Activated gamma-delta T cell (primary cell): ENCODE measurements around the gene SLC6A18.

Experiments
- DNase-seq: peaks from one replicate; lab custom pipeline; 2025; lab: John Stamatoyannopoulos, UW

Gene SLC6A18

GRCh38 chr5:1203311-1203967 lies 21.7 kb upstream of the SLC6A18 start:
- DNase-seq, result no peak

DNA sequence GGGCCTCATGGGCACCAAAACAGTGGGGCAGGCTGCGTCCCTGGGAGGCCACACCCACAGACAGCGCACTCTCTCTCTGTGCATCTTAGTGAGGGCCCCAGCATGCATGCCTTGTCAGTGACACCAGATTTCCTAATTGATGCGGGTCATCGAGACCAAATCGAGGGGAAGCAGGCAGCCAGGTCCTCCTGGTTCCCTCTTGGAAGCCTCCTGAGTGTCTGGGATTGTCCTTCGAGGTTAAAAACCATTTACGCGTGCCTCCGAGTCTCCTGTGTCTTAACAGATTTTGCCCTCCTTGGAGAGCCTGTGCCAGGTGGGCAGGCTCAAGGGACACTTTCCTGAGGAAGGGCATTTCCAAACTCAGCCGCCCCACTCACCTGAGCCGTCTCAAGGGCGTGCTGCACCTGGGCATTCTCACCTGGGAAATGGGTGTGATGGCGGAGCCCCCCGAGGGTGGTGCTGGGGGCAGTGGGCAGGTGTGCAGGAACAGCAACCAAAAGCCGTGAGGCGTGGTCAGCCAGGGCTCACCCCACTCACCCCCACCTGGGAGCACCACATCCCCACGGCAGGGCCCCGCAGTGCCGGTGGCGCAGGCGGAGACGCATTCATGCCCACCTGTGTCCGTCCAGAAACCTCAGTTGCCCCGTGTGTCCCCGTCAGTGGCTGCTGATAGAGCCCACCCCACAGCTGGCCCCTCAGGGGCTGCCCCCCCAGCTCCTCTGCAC lies 21.1 kb upstream of the SLC6A18 start:
- DNase-seq, result no peak

DNA sequence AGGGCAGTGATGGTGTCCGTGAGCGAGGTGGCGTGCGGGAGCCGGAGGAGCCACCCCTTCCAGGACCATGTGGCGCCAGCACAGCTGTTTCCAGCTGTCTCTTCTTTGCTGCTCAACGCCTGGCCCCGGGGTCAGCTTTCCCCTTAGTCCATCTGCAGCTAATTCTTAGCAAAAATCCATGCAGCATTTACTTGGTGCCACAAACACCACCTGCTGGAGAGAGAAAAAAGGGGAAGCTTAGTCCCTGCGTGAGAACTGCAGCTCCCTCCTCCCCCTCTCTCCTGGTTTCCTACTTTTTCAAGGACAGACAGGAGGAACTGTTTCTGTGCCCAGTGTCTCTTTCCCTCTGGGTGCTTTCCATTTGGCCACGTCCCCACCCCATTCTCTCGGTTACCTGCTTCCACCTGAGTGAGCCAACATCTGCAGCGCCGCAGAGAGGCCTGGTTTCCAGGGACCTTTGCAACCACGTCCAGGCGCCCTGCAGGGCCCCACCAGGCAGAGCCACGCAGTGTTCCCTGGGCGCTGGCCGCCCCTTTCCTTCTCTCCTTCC lies 20.4 kb upstream of the SLC6A18 start:
- no peak for DNase-seq

- no peak for DNase-seq
Observed at GRCh38 chr5:1205255-1206180, 19.7 kb upstream of the SLC6A18 start.

GRCh38 chr5:1206521-1207412 lies 18.4 kb upstream of the SLC6A18 start:
- no peak for DNase-seq

GRCh38 chr5:1207555-1207954 lies 17.6 kb upstream of the SLC6A18 start:
- DNase-seq, result no peak

DNA sequence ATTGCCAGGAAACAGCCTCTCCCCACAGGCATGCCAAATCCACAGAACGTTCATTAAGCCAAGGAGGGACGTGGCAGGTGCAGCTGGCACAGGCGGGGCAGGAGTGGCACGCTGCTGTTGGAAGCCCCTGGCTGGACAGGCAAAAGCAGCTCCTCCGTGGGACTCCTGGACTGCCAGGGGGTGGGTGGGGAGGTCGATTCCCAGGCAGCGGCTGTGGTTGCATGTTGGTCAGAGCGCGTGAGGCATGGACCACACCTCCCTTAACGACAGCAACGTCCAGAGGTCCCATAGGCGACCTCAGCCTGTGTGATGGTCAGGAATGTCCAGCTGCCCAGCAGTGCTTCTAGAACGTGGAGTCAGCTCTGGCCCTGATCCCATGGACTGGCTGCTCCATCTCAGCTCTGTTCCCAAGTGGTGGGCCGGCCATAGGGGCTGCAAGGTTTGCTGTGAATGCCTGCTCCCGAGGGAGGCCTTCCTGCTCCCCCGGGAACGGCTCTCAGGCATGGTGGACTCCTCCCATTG lies 16.9 kb upstream of the SLC6A18 start:
- DNase-seq, result no peak

- DNase-seq, result no peak
Observed at GRCh38 chr5:1208743-1209488, 16.3 kb upstream of the SLC6A18 start.

GRCh38 chr5:1209489-1209852 lies 15.7 kb upstream of the SLC6A18 start:
- no peak for DNase-seq

GRCh38 chr5:1209896-1210776 lies 15.0 kb upstream of the SLC6A18 start:
- no peak for DNase-seq

- no peak for DNase-seq
Observed at GRCh38 chr5:1210832-1211251, 14.3 kb upstream of the SLC6A18 start.

- no peak for DNase-seq
Observed at GRCh38 chr5:1211701-1212100, 13.5 kb upstream of the SLC6A18 start.

- no peak for DNase-seq
Observed at GRCh38 chr5:1212271-1212670, 12.9 kb upstream of the SLC6A18 start.

DNA sequence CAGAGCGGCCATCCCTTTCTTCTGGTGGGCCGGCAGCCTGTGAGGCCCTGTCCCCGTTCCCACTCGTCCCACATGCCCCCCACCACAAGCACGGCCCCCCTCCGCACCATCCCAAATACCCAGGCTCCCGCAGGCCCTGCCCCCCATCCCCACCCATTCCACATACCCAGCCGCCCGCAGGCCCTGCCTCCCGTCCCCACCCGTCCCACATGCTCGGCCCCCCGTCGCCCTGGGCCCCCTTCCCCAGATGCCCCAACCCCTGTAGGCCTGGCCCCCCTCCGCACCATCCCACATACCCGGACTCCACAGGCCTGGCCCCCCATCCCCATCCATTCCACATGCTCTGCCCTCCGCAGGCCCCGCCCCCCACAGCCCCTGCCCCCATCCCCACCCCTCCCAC lies 12.3 kb upstream of the SLC6A18 start:
- no peak for DNase-seq

DNA sequence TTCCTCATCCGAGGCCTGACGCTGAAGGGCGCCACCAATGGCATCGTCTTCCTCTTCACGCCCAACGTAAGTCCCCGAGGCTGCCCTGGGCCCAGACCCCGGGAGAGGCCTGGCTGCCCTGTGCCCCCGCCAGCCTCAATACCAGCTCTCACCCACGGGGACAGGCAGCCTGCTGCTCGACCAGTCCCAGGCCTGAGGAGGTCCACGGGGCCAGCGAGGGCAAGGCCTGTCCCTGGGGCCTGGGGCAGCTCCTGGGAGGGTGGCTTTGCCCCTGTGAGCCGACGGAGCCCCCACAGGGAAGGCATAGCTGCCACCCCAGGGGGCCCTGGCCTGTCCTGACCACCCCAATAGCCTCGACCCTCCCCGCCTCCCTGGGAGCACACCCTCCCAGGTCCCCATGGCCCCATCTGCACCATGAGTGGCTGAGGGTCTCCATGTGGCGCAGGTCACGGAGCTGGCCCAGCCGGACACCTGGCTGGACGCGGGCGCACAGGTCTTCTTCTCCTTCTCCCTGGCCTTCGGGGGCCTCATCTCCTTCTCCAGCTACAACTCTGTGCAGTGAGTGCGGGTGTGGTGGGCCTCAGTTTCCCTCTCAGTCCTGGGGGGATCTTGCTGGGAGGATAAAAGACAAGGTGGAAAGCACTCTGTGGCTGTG lies 11.5 kb upstream of the SLC6A18 start:
- no peak for DNase-seq

DNA sequence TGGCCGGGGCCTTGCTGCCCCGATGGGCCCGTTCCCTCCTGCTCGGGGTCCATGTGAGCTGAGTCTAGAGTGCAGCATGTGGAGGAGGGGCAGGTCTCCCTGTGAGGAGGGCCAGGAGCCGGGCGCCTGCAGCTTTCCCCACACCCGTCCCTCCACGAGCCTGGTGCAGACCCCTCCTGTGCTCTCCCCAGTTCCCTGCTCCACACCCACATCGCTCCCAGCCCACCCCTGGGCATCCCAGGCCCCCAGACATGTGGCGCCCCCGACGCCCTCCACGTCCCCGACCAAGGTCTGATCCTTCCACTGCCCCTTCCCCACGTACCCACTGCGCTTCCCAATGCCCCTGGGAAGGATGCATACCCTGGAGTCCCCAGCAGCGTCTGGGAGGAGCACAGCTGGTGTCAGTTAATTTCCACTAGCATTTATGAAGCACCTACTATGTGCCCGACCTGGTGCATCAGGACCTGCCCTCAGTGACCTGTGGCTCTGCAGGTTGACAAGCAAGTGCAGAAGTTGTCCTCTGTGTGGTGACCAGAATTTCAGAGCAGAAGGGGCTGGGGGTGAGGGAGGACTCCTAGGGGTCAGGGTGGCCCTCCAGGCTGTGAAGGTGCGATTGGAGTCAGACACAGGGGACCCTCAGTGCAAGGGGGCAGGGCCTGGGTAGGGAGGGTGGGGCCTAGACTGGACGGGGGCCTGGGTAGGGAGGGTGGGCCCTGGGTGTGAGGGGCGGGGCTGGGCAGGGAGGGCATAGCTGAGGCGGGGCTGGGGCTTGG lies 10.8 kb upstream of the SLC6A18 start:
- no peak for DNase-seq

GRCh38 chr5:1214936-1215220 lies 10.3 kb upstream of the SLC6A18 start:
- DNase-seq, result no peak
